ENCODE results near the gene EIF4B.
"Not testable (repeated sequence)": the region's sequence is repeated elsewhere in the genome, so short reads cannot be mapped to it uniquely, and the experiment has no call there.

Gene EIF4B, protein sequence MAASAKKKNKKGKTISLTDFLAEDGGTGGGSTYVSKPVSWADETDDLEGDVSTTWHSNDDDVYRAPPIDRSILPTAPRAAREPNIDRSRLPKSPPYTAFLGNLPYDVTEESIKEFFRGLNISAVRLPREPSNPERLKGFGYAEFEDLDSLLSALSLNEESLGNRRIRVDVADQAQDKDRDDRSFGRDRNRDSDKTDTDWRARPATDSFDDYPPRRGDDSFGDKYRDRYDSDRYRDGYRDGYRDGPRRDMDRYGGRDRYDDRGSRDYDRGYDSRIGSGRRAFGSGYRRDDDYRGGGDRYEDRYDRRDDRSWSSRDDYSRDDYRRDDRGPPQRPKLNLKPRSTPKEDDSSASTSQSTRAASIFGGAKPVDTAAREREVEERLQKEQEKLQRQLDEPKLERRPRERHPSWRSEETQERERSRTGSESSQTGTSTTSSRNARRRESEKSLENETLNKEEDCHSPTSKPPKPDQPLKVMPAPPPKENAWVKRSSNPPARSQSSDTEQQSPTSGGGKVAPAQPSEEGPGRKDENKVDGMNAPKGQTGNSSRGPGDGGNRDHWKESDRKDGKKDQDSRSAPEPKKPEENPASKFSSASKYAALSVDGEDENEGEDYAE

DNA sequence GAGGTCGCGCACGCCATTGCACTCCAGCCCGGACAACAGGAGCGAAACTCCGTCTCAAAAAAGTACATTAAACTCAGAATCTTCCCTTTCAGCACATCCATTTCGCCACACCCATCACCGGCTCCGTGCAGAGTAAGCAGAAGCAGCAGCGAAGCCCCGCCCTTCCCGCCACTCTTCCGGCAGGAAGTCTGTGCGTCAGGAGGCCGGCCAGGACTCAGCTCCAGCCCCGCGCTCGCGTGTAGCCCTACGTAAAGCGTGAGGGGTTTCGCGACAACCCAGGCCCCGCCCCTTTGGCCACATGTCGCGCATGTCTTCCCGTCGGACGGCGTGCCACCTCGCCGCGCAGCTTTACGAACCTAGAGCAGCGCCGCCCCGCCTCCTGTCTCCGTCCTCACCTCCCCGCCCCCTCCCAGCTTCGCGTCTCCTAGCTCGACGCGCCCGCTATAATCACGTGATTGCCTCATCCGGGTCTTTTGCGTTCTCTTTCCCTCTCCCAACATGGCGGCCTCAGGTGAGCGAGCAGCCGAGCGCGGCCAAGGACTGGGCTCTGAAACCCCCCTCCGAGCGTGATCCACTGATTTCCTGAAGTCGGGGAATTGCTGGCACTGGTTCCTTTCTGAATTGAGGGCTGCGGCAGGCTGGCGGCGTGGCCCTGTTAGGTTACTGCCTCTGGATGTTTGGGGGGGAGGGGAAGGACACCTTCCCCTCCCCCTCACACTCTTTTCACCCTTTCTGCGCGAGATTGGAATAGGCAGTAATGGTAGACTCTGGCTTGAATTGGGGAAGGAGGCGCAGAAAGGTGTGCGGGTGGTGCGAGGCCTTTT lies at the start of gene EIF4B:
EIF4B (plus strand) TSS at position 471 of the 824 bp plus-strand sequence; CDS start at position 499, 28 bp downstream.
- peak; percentile 99 for DNase-seq

- DNase-seq, result peak; percentile 78
Measured at GRCh38 chr12:52956987-52957386, 49.3 kb upstream of the EIF4B start.

DNA sequence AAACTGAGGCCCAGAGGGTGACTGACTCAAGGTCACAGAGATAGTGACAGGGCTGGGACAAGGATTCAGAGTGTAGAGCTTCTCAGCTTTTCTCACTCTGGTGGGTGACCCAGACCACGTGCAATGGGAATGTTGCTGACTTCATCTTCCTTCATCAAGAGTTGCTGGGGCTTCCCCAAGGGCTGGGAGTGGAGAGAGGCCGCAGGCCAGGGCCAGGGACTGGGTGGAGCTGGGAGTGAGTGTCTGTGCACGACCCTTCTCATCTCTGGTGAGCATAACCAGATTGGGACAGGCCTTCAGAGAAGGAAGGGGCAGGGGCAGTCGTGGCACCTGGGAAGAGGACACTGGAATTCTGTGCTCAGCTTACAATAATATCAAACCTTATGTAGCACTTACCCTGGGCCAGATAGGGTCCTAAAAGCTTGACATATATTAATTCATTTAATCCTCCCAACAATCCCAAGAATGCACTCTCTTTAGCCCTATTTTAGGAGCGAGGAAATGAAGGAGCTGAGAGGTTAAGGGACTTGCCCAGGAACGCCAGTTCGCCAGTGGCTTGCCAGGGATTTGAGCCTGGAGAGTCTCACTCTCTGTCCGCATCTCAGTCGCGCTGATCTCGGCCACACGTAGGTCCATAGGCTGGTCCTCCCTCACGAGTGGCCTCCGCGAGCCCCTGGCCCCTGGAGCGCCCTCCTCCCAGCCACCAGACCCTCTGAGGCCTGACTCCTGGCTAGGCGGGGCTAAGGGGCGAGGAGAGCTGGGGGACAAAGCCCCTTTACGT lies 41.5 kb upstream of the EIF4B start:
- no peak for DNase-seq

- no peak for DNase-seq
Measured at GRCh38 chr12:52965337-52965731, 40.9 kb upstream of the EIF4B start.

DNA sequence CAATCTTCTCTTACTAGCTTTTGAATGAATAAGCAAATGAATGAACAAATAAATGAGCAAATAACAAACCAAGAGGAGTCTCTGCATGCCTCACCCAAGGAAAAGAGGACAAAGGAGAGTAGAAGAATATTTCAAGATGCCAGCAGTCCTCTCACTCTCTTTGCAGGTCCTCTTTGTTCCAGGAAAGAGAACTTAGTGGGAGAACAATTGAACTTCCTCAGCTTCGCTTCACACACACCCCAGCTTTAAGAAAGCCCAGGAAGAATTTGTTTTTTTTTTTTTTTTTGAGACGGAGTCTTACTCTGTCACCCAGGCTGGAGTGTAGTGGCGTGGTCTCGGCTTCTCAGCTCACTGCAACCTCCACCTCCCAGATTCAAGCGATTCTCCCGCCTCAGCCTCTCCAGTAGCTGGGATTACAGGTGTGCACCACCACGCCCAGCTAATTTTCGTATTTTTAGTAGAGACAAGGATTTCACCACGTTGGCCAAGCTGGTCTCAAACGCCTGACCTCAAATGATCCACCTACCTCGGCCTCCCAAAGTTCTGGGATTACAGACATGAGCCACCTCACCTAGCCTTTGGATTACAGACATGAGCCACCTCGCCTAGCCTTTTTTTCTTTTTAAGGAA lies 37.0 kb upstream of the EIF4B start:
- no peak for DNase-seq

DNA sequence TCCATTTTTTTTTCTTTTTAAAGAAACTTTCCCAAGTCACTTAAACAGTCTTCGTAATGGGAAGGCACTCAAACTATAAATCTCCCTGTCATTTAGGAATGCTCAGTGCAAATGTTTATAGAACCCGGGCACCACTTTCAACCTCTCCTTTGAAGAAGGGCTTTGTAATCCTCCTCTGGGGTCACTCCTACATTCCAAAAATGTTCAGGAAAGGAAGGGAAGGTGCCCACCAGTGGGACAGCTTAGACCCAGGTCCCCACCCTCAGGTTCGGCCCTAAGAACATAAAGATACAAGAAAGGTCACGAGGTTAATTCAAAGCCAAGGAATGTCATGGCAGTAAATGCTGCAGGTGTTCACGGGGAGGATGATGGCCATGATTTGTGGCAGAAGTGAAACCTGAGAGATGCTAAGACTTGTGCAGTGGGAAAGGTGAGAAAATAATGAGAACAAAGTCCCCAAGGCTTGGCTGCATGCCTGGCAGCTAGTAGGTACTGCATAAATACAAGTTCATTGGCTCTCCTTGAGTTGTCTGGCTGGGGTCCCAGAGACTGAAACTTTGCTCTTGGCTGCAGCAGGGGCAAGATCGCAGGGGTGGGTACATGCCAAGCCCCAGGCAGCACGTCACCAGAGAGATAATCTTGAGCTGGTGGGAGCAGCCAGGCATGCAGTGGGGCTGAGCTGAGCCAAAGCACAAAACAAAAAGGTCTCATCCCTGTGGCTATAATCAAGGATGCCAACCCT lies 36.3 kb upstream of the EIF4B start:
- DNase-seq, result no peak

DNA sequence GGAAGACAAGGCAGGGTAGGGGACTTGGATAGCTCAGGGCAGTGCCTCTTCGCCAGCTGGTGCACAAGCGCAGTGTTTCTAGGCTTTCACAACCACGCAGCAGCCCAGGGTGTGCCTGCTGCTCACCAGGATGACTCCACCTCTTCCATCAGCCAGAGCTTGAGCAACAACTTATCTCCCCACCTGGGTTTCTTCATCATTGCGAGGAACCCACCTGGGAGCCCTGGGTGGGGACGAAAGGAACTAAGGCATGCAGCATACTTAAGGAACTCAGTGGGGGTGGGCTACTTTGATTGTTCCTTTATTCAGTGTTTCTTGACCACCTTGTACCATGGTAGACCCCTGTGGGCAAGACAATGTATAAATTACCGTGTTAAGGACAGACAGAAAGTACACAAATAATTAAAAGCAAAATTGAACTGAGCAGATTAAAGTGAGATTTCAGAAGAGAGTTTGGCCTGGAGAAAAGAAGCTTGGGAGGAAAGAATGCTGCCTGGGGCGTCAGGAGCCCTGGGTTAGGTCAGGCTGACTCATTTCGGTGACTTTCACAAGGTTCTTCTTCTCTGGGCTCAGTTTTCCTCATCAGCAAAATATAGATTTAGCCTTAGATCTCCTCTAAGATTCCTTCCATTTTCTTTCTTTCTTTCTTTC lies 34.5 kb upstream of the EIF4B start:
- no peak for DNase-seq

GRCh38 chr12:52975204-52975603 lies 31.1 kb upstream of the EIF4B start:
- no peak for DNase-seq

- no peak for DNase-seq
Measured at GRCh38 chr12:52975820-52976573, 30.3 kb upstream of the EIF4B start.

GRCh38 chr12:52976574-52977071 lies 29.6 kb upstream of the EIF4B start:
- no peak for DNase-seq

DNA sequence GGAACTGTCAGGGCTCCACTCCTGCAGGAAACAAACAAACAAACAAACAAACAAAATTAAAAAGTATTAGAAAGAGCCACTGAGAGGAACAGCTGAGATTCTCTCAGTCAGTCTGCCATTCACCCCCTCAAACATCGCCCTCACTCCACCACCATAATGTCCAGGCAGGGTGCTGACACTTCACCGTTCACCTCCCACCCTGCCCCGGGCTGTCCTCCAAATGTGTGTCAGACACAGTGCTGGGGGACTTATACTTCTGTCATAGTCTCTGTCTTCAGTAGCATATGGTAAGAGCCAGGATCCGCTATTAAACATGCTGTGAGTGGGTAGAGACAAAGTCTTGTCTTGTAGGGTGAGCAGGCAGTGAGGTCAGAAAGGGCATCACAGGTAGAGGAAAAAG lies 29.1 kb upstream of the EIF4B start:
- DNase-seq, result no peak

DNA sequence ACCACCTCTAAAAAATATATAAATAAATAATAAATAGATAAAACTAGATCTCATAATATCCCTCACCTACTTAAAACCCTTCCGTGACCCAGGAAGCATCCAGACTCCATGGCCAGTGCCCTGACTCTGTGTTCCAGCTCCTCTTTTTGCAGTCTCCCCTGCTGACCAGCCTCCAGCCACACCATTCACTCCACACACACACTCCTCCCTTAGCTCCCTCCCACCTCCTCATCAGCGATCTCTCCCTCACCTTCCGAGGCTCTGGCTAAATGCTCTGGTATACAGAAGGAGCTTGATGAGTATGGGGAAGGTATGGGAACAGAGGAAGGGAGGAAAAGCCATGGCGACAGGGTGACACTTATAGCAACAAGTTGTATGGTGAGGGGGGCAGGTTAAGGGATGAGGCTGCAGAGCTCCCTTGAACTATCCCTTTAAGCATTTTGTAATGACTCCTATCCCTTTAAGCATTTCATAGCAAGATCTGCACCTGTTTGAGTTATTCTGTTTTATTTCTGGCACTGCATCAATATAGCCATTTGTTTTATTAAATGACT lies 26.1 kb upstream of the EIF4B start:
- no peak for DNase-seq

- DNase-seq, result peak; percentile 96
Measured at GRCh38 chr12:52980650-52981423, 25.4 kb upstream of the EIF4B start.

GRCh38 chr12:52984136-52984535 lies 22.1 kb upstream of the EIF4B start:
- DNase-seq, result no peak

GRCh38 chr12:52988898-52989297 lies 17.4 kb upstream of the EIF4B start:
- no peak for DNase-seq

DNA sequence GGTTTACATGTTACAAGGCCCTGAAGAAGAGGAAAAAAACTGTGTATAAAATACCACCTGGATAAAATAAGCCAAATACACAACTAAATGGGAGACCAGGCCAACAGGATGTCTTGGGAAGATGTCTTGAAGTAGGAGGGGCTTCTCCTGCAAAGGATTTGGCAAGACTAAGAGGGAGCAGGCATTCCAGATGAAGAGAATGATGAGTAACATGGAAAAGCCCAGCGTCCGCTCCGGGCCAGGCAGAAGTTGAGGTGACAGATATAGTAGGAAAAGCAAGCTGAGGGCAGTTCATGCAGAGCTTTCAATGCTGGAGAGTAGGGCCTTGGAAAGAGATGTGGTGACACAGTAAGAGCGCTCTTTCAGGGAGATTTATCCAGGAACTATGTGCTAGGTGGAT lies 16.1 kb upstream of the EIF4B start:
- DNase-seq, result no peak

GRCh38 chr12:52992240-52992639 lies 14.0 kb upstream of the EIF4B start:
- not testable (repeated sequence) for DNase-seq

DNA sequence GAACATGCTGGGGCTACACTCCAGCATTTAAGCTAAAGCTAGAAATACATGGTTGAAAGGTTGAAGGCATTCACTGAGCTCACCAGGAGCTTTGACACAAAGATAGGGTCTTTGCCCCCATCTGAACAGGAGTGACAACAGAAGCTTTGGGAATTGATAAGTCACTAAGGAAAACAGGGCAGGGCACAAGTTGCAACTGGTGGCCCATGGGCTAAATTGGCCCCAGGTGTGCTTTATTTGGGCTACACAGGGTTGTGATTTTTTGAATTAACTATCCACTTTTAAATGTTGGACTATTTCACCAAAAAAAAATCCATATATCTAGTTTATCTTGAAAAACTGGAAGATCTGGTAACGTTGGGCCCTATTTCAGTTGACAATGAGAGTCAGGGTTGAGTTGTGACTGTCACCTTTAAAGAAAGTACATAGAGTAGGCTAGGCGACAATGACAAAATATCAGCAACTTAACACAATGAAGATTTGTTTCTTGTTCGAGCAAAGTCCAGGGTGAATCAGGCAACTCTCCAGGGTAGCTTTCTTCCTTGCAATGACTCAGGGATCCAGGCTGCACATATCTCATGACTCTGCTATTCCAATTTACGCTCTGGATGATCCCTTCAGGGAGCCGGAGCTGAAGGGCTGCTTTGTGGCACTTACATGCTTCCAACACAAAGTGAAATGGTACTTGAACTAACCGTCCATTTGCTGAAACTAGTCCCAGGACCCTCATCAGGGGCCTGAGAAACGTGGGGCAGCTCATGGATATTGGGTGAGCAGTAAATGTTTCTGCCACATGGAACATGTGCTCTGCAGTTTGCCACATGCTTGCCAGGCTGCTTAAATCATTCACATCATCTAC lies 13.3 kb upstream of the EIF4B start:
- DNase-seq, result no peak

Data from NCI-H2107 (cell line).